Measurements from ENCODE around the gene TGFBR1.

DNA sequence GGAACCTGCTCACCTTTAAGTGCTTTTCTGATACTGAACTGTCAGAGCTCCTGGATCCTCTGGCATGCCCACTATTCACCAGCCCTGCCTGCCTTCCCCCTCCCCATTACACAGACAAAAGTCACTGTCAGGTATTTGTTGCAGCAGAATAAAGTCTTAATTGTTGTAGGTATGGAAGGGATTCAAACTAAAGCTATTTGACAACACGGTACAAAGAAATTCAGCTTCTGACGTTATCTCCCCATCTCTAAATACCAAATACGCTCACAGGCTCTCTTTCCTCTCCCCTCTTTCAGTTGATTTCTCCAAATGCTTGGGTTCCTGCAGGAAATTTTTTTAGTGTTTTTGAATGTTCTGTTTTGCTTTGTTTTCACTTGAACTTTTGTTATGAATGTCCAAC is 9.3 kb upstream of the TGFBR1 start:
- TF ChIP-seq POLR2A (IDR thresholded peaks at IDR 0.05) = no peak
- TF ChIP-seq, protein P1, sequence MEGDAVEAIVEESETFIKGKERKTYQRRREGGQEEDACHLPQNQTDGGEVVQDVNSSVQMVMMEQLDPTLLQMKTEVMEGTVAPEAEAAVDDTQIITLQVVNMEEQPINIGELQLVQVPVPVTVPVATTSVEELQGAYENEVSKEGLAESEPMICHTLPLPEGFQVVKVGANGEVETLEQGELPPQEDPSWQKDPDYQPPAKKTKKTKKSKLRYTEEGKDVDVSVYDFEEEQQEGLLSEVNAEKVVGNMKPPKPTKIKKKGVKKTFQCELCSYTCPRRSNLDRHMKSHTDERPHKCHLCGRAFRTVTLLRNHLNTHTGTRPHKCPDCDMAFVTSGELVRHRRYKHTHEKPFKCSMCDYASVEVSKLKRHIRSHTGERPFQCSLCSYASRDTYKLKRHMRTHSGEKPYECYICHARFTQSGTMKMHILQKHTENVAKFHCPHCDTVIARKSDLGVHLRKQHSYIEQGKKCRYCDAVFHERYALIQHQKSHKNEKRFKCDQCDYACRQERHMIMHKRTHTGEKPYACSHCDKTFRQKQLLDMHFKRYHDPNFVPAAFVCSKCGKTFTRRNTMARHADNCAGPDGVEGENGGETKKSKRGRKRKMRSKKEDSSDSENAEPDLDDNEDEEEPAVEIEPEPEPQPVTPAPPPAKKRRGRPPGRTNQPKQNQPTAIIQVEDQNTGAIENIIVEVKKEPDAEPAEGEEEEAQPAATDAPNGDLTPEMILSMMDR (IDR thresholded peaks at IDR 0.05) = no peak
